Stimulated activated CD8-positive, alpha-beta memory T cell treated with anti-CD3 and anti-CD28 coated beads, Interleukin-4, amount 100 ng/mL, for 48 hours (primary cell): ENCODE results near the gene MS4A6A.
A peak's percentile ranks its signal among the peaks of the same experiment; 100 is the strongest.
"Not testable (repeated sequence)": the region's sequence is repeated elsewhere in the genome, so short reads cannot be mapped to it uniquely, and the experiment has no call there.

ENCODE experiments used
- DNase-seq: peaks from one replicate; pipeline ENCODE4 v3.0.0-alpha.2; 2020

The MS4A6A gene

DNA sequence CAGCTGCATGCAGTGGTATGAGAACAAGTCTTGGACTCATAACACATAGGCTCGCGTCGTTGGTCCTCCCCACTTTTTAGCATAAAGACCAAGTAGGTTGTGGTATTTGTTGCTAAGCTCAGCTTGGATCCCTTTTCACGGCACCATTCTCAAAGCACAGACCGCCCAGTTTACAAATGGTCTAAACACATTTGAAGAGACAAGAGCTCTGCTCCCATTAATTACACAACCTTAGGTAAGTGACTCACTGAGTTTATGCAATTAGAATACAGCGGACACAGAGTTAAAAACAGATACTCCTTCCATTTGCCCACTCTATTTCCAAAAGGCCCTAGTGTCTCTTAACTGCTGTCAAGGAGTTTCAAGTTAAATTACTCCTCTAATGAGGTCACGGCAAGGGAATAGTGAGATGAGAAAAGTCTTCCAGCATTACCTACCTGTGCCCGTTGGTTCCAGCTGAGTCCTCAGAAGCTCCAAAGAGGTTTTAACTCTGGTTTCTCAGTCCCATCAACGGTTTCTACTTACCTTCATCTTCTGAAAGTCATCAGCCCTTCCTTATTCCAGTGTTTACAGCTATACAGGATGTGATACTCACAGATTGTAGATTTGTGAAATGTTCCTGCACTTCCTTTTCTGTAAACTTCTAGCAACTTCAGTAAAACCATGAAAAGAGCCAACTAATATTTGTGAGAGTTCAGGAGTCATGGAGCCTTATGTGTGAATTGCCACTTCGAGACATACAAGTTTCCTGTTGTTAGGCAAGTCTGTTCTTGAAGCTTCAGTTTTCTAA lies at the start of gene MS4A6A:
Gene MS4A6A (minus strand): TSS at position 543 of the 790 bp plus-strand sequence. CDS start 1,356 bp downstream, outside the sequence.
- DNase-seq = no peak

DNA sequence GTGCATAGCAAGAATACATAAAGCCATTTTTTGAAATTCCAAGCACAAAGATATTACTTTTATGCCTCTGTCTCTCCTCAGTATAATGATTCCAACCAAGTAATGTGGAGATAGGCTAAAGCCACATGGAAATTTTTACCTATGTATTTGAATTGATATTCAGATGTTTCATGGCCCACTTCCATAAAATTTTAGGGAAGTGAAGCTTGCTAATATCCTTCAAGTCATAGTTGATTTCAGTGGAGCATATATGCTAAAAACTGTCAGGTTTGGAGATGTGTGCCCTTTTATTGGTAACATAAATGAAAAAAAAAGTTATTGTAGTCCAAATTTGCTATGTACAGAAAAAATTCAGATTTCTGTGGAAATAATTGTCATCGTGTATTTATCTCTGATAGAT lies 47.8 kb upstream of the MS4A6A start:
- DNase-seq = no peak

DNA sequence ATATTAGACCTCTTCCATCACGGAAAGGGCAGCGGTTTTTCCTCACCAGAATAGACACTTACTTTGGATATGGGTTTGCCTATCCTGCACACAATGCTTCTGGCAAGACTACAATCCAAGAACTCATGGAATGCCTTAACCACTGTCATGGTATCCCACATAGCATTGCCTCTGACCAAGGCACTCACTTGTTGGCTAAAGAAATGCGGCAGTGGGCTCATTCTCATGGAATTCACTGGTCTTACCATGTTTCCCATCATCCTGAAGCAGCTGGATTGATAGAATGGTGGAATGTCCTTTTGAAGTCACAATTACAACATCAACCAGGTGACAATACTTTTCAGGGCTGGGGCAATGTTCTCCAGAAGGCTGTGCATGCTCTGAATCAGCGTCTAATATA lies 39.3 kb upstream of the MS4A6A start:
- no peak for DNase-seq

GRCh38 chr11:60221692-60222091 lies 38.8 kb upstream of the MS4A6A start:
- DNase-seq = no peak

DNA sequence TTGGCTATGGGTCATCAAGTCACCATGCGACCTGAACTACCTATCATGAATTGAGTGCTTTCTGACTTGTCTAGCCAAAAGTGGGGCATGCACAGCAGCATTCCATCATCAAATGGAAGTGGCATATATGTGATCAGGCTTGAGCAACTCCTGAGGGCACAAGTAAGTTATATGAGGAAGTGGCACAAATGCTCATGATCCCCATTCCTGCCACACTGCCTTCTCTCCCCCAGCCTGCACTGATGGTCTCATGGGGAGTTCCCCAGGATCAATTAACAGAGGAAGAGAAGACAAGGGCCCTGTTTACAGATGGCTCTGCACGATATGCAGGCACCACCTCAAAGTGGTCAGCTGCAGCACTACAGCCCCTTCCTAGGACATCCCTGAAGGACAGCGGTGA lies 38.3 kb upstream of the MS4A6A start:
- no peak for DNase-seq

- no peak for DNase-seq
These were observed 31.5 kb upstream of the MS4A6A start for GRCh38 chr11:60214386-60214785.

DNA sequence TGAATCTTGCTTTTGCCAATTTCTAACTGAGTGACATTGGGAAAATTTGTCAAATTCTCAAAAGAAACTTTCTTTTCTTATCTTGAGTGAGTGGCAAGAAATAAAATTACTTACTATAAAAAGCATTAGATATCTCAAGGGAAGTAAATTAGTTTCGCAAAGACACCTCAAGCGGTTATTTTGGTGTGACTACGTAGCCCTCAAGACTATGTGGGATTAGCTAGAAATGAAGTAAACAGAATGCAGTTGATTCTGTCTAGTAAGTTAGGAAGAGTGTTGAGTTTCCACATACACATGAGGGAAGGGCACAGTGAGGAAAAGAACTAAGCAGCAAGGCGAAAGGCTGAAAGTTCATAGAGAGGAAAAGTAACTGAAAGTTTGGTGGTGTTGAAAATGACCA lies 28.3 kb upstream of the MS4A6A start:
- DNase-seq = no peak

GRCh38 chr11:60209977-60210376 lies 27.1 kb upstream of the MS4A6A start:
- no peak for DNase-seq

DNA sequence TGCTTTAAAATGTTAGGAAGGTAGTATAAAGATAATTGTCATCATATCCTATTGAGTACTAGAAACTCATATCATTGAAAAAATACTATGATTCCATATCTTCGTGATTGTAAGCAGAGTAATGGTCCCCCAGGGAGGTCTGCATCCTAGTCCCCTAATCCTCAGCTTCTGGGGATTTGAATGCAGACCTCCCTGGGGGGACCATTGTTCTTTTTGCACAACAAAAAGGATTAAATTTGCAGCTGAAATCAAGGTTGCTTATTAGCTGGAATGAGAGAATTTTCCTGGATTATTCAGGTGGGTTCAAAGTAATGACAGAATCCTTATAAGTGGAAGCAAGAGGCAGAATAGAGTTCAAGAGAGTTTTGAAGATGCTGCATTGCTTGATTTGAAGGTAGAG lies 26.1 kb upstream of the MS4A6A start:
- no peak for DNase-seq

- no peak for DNase-seq
These were observed 25.4 kb upstream of the MS4A6A start for GRCh38 chr11:60208146-60208895.

DNA sequence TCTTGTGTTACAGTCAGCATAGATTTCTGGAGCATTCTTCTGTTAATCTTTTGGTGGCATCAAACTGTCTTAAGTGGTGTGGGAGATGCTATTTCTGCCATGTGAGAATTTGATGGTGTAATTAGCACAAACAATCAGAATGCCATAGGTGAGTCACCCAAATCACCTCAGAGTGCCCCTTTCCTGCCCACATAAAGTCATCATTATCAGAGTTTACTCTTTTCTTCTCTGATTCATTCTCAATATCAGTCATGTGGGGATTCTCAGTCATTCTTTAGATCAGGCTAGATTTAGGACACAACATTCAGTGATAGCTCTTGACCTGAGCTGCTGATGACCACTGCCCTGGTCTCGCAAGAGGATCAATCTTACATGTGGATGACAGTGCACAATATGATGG lies 23.7 kb upstream of the MS4A6A start:
- DNase-seq = no peak

DNA sequence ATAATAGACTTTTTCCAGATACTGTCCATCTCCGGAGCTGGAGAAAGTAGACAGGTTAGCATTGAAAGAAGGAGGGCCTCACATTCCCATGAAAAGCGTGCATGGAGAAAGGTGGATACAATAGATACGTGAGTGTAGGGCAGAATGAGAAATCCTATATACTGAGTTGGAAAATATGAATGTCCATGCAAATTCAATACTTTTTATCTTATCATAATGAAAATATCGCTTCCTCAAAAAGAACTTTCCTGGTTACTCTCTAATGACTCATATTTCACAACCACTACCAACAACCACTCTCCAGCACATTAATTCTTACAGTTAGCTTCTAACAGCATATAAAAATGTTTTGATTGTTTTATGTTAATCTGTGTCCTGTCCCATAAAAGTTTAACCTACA lies 22.0 kb upstream of the MS4A6A start:
- DNase-seq = no peak

DNA sequence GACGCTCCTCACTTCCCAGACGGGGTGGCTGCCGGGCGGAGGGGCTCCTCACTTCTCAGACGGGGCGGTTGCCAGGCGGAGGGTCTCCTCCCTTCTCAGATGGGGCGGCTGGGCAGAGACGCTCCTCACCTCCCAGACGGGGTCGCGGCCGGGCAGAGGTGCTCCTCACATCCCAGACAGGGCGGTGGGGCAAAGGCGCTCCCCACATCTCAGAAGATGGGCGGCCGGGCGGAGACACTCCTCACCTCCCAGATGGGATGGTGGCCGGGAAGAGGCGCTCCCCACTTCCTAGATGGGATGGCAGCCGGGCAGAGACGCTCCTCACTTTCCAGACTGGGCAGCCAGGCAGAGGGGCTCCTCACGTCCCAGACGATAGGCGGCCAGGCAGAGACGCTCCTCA lies 18.5 kb upstream of the MS4A6A start:
- not testable (repeated sequence) for DNase-seq

DNA sequence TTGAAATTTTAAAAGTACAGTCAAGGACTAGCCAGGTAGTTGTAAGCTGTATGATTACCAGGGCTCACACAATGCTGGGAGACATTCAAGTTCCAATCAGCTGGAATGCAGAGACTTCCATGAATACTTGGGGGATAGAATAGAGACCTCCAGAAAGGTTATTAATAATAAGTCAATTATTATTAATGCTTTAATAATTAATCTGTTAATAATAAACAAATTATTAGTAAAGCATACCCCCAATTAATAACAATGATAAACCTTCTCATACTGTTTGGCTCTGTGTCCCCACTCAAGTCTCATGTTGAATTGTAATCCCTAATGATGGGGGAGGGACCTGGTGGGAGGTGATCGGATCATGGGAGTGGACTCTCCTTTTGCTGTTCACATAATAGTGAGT lies 14.6 kb upstream of the MS4A6A start:
- DNase-seq = no peak

DNA sequence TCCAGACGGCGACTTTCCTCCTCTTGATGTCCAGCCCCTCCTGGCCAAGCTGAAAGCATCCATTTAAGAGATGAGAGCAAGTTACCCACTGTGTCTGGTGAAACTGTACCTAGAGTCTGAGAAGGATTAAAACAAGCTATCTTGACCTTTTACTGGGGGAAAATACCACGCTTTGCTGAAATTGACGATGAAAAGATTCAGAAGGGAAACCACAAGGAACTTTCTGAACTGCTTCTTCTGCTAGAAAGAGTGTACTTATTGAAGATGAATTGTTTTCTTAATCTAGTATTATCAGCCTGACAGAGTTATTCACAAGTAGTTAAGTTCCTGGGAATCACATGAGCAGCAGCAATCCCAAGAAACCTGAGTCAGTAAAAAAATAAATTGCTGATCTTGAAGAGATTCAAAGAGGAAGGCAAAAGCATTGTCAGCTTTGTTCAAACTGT lies 13.1 kb upstream of the MS4A6A start:
- no peak for DNase-seq

DNA sequence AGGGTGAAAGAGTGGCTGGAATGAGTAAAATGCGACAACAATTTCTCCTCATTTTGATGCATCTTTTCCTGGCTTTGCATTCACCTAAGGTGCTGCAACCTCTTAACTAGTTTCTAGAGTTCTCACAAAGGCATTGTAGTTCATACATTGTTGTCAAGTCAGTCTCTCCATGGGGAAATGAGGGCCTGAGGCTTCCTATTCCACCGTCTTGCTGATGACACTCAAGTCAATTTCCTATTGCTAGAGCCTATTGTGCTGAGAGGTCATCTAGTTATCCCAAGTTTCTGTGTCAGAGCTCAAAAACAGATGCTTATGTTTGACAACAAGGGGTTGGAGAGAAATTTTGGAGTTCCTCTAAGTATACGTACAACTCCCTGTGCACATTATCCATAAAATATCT lies 11.6 kb upstream of the MS4A6A start:
- DNase-seq = no peak

DNA sequence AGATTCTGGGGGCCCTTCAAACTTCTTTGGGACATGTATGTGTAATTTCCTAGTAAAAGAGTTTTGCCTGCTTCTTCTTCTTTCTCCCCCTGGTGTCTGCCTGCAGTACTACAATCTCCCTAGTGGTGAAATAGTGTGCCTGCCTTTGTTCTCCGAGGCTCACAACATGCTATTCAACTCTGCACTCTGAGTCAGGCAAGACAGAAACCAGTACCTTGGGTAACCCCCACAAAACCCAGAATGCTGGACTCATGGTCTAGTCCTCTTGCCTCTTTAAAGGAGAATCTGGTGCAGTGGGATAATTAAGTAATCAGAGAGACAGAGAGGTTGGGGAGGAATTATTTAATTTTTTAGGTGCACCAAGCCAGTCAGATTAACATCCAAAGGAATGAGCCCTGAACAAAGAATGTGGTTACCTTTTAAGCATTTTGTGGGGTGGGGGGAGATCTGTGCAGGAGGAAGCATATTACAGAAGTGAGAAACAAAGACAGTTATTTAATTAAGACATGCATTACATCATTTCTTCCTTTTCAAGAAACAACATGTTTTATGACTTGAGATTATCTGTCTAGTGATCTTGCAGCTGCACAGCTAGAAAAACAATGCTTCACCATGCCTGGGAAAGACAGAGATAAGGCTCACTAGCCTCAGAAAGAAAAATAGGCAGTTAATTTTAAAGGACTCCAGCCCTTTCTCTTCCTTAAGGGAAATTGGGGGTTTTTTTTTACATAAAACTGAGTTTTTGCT lies 11.0 kb upstream of the MS4A6A start:
- DNase-seq = peak; percentile 85

DNA sequence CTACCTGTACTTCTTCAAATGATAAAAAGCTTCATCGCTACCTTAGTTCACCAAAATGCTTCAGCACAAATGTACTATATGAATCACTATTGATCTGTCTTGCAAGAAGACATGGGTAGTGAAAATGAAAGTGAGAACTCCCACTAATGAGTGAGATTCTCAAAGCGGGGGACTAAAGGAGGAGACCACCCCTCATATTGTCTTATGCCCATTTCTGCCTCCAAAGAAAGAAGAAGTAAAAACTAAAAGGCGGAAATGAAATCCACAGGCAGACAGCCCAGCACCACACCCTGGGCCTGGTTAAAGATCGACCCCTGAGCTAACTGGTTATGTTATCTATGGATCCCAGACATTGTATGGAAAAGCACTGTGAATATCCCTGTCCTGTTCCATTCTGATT lies 9.7 kb upstream of the MS4A6A start:
- not testable (repeated sequence) for DNase-seq

GRCh38 chr11:60188481-60188880 lies 5.6 kb upstream of the MS4A6A start:
- not testable (repeated sequence) for DNase-seq

- not testable (repeated sequence) for DNase-seq
These were observed 3.2 kb upstream of the MS4A6A start for GRCh38 chr11:60186128-60186527.

DNA sequence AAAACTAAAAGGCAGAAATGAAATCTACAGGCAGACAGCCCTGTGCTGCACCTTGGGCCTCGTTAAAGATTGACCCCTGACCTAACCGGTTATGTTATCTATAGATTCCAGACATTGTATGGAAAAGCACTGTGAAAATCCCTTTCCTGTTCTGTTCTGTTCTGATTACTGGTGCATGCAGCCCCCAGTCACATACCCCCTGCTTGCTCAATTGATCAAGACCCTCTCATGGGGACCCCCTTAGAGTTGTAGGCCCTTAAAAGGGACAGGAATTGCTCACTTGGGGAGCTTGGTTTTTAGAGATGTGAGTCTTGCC lies 2.6 kb upstream of the MS4A6A start:
- DNase-seq = not testable (repeated sequence)

DNA sequence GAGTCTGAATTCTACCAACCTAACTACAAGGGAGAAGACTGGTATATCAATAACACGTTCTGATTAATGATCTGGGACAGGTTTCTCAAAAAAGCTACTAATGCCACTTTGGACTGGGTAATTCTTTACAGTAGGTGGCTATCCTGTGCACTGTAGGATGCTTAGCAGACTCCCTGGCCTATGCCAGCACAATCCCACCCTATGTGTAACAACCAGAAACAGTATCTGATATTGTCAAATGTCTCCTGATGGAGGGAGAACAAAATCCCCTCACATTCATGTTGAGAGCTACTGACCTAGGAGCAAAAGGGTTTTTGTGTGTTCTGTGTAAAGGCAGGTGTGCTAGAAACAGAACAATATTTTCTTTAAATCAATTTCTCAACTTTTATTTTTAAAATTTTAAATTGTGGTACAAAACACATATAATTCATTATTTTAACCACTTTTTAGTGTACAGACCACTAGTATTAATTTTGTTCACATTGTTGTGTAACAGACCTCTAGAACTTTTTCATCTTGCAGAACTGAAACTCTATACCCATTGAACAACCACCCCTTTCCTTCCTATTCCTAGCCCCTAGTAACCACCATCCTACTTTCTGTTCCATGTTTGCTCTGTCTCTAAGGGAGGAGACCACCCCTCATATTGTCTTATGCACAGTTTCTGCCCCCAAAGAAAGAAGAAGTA lies 2.1 kb upstream of the MS4A6A start:
- no peak for DNase-seq

DNA sequence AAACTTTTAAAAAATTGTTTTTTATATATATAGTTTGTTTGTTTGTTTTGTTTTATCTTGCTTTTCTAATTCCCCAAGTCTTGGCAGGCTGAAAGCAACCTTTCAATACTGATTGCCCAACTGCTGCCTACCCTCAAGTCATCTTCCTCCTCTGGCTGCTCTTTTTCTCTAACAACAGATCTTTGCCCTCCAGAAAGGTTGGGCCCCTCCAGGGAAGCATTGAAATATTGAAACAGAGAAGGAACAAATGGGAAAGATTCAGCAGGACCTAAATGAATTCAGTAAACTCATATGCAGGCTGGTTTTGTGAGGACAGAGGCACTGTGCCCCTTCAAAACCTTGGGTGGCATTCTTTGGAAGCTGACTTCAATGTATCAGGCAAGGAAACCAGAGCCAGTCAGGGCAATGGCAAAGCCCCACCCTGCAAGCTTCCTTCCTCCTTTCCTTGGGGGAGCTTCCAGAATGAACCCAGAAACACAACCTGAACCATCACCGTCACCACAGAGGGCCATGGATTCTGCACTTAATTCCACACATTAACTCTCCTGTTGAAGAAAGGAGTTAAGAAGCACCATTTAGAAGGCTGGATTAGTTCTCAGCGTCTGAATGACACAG lies 815 bp upstream of the MS4A6A start:
- no peak for DNase-seq
